Omental fat pad (tissue), 4 donors: ENCODE data around the gene IFT43. TPM values are rescaled to one million over a fixed set of nuclear protein-coding genes. Genes with fewer than 3 reads are reported as not detected.
"Not testable (repeated sequence)": the region's sequence is repeated elsewhere in the genome, so short reads cannot be mapped to it uniquely, and the experiment has no call there.

Experiments
- ATAC-seq: fragments of 150-250 bp; one replicate; pipeline ENCODE4 v1.9.1; 2016; ENCODE audit warnings: mild to moderate bottlenecking, moderate library complexity; ENCODE audit not compliant: low FRiP score
- DNase-seq: peaks from one replicate; pipeline ENCODE4 v3.0.0-alpha.2; 2019; ENCODE audit warnings: low spot score
- CTCF ChIP-seq, 3 donors: fragments of 450-650 bp; IDR thresholded peaks; one replicate each; pipeline ENCODE4 v1.5.1; 2016 to 2017; ENCODE audit warnings: antibody characterized with exemption in 3 of 3, mild to moderate bottlenecking in 3 of 3, moderate library complexity in 2 of 3
- total RNA-seq, 4 donors: library from RNA; depleted of rRNA; stranded (reverse); fragments of >200 nt; gene quantifications; one replicate each; pipeline ENCODE4 v1.1.0, GENCODE V29; 2016

Gene IFT43
- total RNA-seq, 4 donors from 2014 or later: 28.7 to 38.8 (median 32.4) TPM

- no peak for DNase-seq
- TF ChIP-seq CTCF (IDR thresholded peaks at IDR 0.05): no peak
- peak; percentile 82 for ATAC-seq
These were observed 9.9 kb downstream of the IFT43 start for GRCh38 chr14:75995372-75996041.

GRCh38 chr14:75996488-75996887, 10.9 kb downstream of the IFT43 start:
- no peak for ATAC-seq
- no peak for DNase-seq

GRCh38 chr14:75999511-76000190, 14.1 kb downstream of the IFT43 start:
- no peak for TF ChIP-seq CTCF (IDR thresholded peaks at IDR 0.05)
- DNase-seq: no peak
- peak; percentile 52 for ATAC-seq

More at GRCh38 chr14:75996488-75996887, 10.9 kb downstream of the IFT43 start:
- TF ChIP-seq CTCF (IDR thresholded peaks at IDR 0.05): no peak

- no peak for ATAC-seq
- no peak for DNase-seq
- no peak for TF ChIP-seq CTCF (IDR thresholded peaks at IDR 0.05)
These were observed 16.8 kb downstream of the IFT43 start for GRCh38 chr14:76002383-76002782.

- ATAC-seq: no peak
- no peak for DNase-seq
- TF ChIP-seq CTCF (IDR thresholded peaks at IDR 0.05): no peak
These were observed 20.7 kb downstream of the IFT43 start for GRCh38 chr14:76006253-76006652.

GRCh38 chr14:76007379-76007778, 21.8 kb downstream of the IFT43 start:
- ATAC-seq: no peak
- DNase-seq: no peak
- no peak for TF ChIP-seq CTCF (IDR thresholded peaks at IDR 0.05)

GRCh38 chr14:76007852-76008251, 22.3 kb downstream of the IFT43 start:
- TF ChIP-seq CTCF (IDR thresholded peaks at IDR 0.05): no peak
- ATAC-seq: no peak
- no peak for DNase-seq

GRCh38 chr14:76009627-76010026, 24.1 kb downstream of the IFT43 start:
- DNase-seq, ATAC-seq: not testable (repeated sequence)
